Astrocyte of the cerebellum (primary cell): ENCODE measurements around the gene MAGEC2.

Experiments used
- DNase-seq: peaks from one replicate; pipeline ENCODE4 v3.0.0-alpha.2; 2011; ENCODE audit warnings: low read depth
- H3K4me3 ChIP-seq: 2 replicates; pipeline ENCODE4 v1.5.1; 2011; ENCODE audit warnings: mild to moderate bottlenecking, low read depth, low read length, moderate library complexity
- in situ Hi-C: cut with HindIII; loops from 2 replicates; pipeline ENCODE4 v1.10.0; 2017; ENCODE audit warnings: low sequenced_read_pairs
- TF ChIP-seq, protein P1 (sequence below): IDR thresholded peaks from 2 replicates; pipeline ENCODE4 v1.5.1; 2012; ENCODE audit warnings: low read length, low read depth, moderate library complexity, mild to moderate bottlenecking; ENCODE audit errors: missing control alignments

Gene MAGEC2

GRCh38 chrX:142238536-142238935 is 33.4 kb upstream of the MAGEC2 start:
- DNase-seq = no peak
- in situ Hi-C loops = no loop called here
- no peak overlapping the region for H3K4me3 ChIP-seq
- TF ChIP-seq, protein P1, sequence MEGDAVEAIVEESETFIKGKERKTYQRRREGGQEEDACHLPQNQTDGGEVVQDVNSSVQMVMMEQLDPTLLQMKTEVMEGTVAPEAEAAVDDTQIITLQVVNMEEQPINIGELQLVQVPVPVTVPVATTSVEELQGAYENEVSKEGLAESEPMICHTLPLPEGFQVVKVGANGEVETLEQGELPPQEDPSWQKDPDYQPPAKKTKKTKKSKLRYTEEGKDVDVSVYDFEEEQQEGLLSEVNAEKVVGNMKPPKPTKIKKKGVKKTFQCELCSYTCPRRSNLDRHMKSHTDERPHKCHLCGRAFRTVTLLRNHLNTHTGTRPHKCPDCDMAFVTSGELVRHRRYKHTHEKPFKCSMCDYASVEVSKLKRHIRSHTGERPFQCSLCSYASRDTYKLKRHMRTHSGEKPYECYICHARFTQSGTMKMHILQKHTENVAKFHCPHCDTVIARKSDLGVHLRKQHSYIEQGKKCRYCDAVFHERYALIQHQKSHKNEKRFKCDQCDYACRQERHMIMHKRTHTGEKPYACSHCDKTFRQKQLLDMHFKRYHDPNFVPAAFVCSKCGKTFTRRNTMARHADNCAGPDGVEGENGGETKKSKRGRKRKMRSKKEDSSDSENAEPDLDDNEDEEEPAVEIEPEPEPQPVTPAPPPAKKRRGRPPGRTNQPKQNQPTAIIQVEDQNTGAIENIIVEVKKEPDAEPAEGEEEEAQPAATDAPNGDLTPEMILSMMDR = no peak

DNA sequence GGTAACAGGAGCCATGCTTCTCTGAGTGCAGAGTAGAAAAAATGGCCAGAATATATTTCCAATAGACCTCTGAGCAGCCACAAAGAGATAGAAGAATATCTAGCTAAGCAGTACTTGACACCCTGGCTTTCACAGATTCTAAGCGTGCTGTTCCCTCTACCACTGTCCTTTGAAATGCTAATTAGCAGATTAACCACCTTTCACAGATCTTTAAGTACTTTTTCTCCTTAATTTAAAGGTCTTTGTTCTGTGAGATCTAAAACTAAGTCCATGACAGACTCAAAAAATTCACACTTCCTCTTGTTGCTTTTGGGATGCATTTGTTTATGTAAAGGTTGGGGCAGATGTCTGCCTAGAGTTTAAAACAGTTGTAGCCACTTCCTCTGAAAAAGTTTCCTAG is 28.3 kb upstream of the MAGEC2 start:
- in situ Hi-C loops = no loop called here

GRCh38 chrX:142214081-142214480 is 9.0 kb upstream of the MAGEC2 start:
- no peak for DNase-seq
- in situ Hi-C loops = no loop called here
- TF ChIP-seq, protein P1 = no peak
- H3K4me3 ChIP-seq = no peak overlapping the region

More for the DNA sequence above, 28.3 kb upstream of the MAGEC2 start:
- TF ChIP-seq, protein P1 = no peak
- no peak overlapping the region for H3K4me3 ChIP-seq
- no peak for DNase-seq

- in situ Hi-C loops = no loop called here
These were observed 4.0 kb downstream of the MAGEC2 start for GRCh38 chrX:142201113-142201512.

GRCh38 chrX:142186103-142186502 is 19.0 kb downstream of the MAGEC2 start:
- no peak for DNase-seq
- no peak overlapping the region for H3K4me3 ChIP-seq
- TF ChIP-seq, protein P1 = no peak
- in situ Hi-C loops = no loop called here

More at GRCh38 chrX:142201113-142201512, 4.0 kb downstream of the MAGEC2 start:
- no peak for DNase-seq
- TF ChIP-seq, protein P1 = no peak
- H3K4me3 ChIP-seq = no peak overlapping the region

GRCh38 chrX:142184756-142185602 is 20.1 kb downstream of the MAGEC2 start:
- in situ Hi-C loops = no loop called here
- TF ChIP-seq, protein P1 = no peak
- DNase-seq = no peak
- H3K4me3 ChIP-seq = no peak overlapping the region
